ENCODE data around the gene SMG1. TPM values are rescaled to one million over a fixed set of nuclear protein-coding genes. Genes with fewer than 3 reads are reported as not detected.
A peak's percentile ranks its signal among the peaks of the same experiment; 100 is the strongest.

Gene SMG1
- total and polyA plus RNA-seq, 2 of the 13 experiments (the other 11 are each of a cell fraction or from before 2014, with no cell fraction given), result 48.7 to 53.7 TPM

GRCh38 chr16:18936727-18937340, 10.6 kb upstream of the SMG1 start (continued):
- TF ChIP-seq RERE (CRISPR knock-in tag; IDR thresholded peaks at IDR 0.05; ENCODE audit: low read depth) (0 out of 2 replicates have a peak, but pooled peaks have one; percentile 18), PBX3 (CRISPR knock-in tag; IDR thresholded peaks at IDR 0.05; ENCODE audit: borderline replicate concordance) (no peak), ZNF205 (CRISPR knock-in tag; IDR thresholded peaks at IDR 0.05) (peak; percentile 76), ATF7 (IDR thresholded peaks at IDR 0.05) (no peak), ATF7 (CRISPR knock-in tag; IDR thresholded peaks at IDR 0.05) (no peak; the same call in 1 of the 2 replicates), HNF1A (IDR thresholded peaks at IDR 0.05; ENCODE audit: low read depth) (0 out of 2 replicates have a peak, but pooled peaks have one; percentile 15), HNF1A (CRISPR knock-in tag; IDR thresholded peaks at IDR 0.05; ENCODE audit: borderline replicate concordance) (no peak), NFATC3 (CRISPR knock-in tag; IDR thresholded peaks at IDR 0.05) (peak; percentile 88; the same call in 1 of the 2 replicates), ELF1 (CRISPR knock-in tag; IDR thresholded peaks at IDR 0.05) (peak; percentile 50), TRIM22 (IDR thresholded peaks at IDR 0.05) (no peak), ZNF484 (CRISPR knock-in tag; IDR thresholded peaks at IDR 0.05; ENCODE audit: borderline replicate concordance, low read depth) (no peak), RXRB (CRISPR knock-in tag; IDR thresholded peaks at IDR 0.05; ENCODE audit: borderline replicate concordance) (peak; percentile 98), ATF1 (CRISPR knock-in tag; IDR thresholded peaks at IDR 0.05) (peak; percentile 46; the same call in 1 of the 2 replicates), ZBTB7A (CRISPR knock-in tag; IDR thresholded peaks at IDR 0.05) (no peak), MAFG (CRISPR knock-in tag; IDR thresholded peaks at IDR 0.05) (no peak)
